Stomach (tissue), 9 donors: Measurements from ENCODE around the gene ABLIM2. TPM values are rescaled to one million over a fixed set of nuclear protein-coding genes. Genes with fewer than 3 reads are reported as not detected.

Experiments used
- DNase-seq, 2 donors: peaks; one replicate each; pipeline versions ENCODE4 v3.0.0 to v3.0.0-alpha.2; 2013 to 2019
- H3K27ac ChIP-seq, 5 donors: fragments of 200-600 bp in 4 of 5; sonication (generic) in 4 of 5; one replicate each; pipeline ENCODE4 v1.5.1; 2013 to 2019; ENCODE audit warnings: mild to moderate bottlenecking in 1 of 5, moderate library complexity in 1 of 5
- H3K27me3 ChIP-seq, 3 donors: fragments of 200-600 bp; sonication (generic); one replicate each; pipeline ENCODE4 v1.5.1; 2017 to 2019; ENCODE audit warnings: mixed run types in 1 of 3
- H3K36me3 ChIP-seq, 4 donors: fragments of 200-600 bp; sonication (generic); 1 replicate in 3 of 4; 2 replicates in 1 of 4; pipeline ENCODE4 v1.5.1; 2016 to 2019
- H3K4me1 ChIP-seq, 4 donors: fragments of 200-600 bp; sonication (generic); one replicate each; pipeline ENCODE4 v1.5.1; 2016 to 2019
- H3K4me3 ChIP-seq, 4 donors: fragments of 200-600 bp; sonication (generic) in 3 of 4; one replicate each; pipeline ENCODE4 v1.5.1; 2016 to 2019; ENCODE audit warnings: mild to moderate bottlenecking in 1 of 4
- H3K9me3 ChIP-seq, 4 donors: fragments of 200-600 bp; sonication (generic); one replicate each; pipeline ENCODE4 v1.5.1; 2016 to 2019
- CTCF ChIP-seq, 7 experiments: fragments of 450-650 bp in 4 of 7; fragments of 200-600 bp in 3 of 7; sonication (generic) in 3 of 7; IDR thresholded peaks; one replicate each; pipeline ENCODE4 v1.5.1; 2016 to 2019; ENCODE audit warnings: antibody characterized with exemption in 7 of 7, control low read depth in 2 of 7, mild to moderate bottlenecking in 1 of 7
- EP300 ChIP-seq: sonication (generic); formaldehyde crosslinking; IDR thresholded peaks from one replicate; pipeline ENCODE4 v1.6.1; 2017; ENCODE audit warnings: antibody characterized with exemption
- POLR2A ChIP-seq, 4 donors: fragments of 450-650 bp; IDR thresholded peaks; one replicate each; pipeline ENCODE4 v1.6.1; 2016; ENCODE audit warnings: antibody characterized with exemption in 4 of 4, control low read depth in 2 of 4, mild to moderate bottlenecking in 1 of 4, moderate library complexity in 1 of 4
- POLR2AphosphoS5 ChIP-seq, 3 donors: sonication (generic); formaldehyde crosslinking; IDR thresholded peaks; one replicate each; pipeline ENCODE4 v1.6.1; 2016; ENCODE audit warnings: antibody characterized with exemption in 3 of 3
- WGBS, 5 donors: extraction: QIAGEN DNeasy Blood & Tissue Kit in 3 of 5; methylation state at CpG; one replicate each; pipeline versions ENCODE4 v1.1.5 to v1.1.7; 2013 to 2018; 5-methylcytosine and 5-hydroxymethylcytosine counted together
- intact Hi-C: fragments of 100-400 bp; cut with DNase I; formaldehyde crosslinking; loops from one replicate; pipeline ENCODE4 v1.15.1; 2023; ENCODE audit warnings: low total_unique reads
- polyA plus RNA-seq, 3 donors: library from polyadenylated mRNA; stranded (reverse); fragments of 200-250 nt; gene quantifications; one replicate each; pipeline ENCODE4 v1.2.3, GENCODE V29; 2013
- total RNA-seq, 5 donors: library from RNA; depleted of rRNA; stranded (reverse); fragments of >200 nt; gene quantifications; one replicate each; pipeline versions ENCODE4 v1.1.0 to v1.2.3, GENCODE V29; 2014 to 2016
- donor health status: healthy with polysubstance abuse.
- donor health status: Bipolar disorder and iron deficiency.
- donor health status: healthy.

Gene ABLIM2
- total and polyA plus RNA-seq, 8 donors: 2.3 to 28.0 (median 5.5) TPM

- no peak overlapping the region for H3K4me3 ChIP-seq
- H3K36me3 ChIP-seq: no peaks in the 10 kb centered on the region
- 83 to 89% (median 86%) methylated on average over 22 to 26 of the region's 26 CpGs for WGBS, 5 donors
- H3K9me3 ChIP-seq: no peaks in the 10 kb centered on the region
- TF ChIP-seq EP300 (no peak), POLR2AphosphoS5 (IDR thresholded peaks at IDR 0.05) (no peak), CTCF (IDR thresholded peaks at IDR 0.05) (no peak), POLR2A (IDR thresholded peaks at IDR 0.05) (no peak)
- peak overlapping the region; percentile 3 to 78 (median 71) for H3K27ac ChIP-seq
- no peak for DNase-seq
- intact Hi-C loops: no loop called here
- H3K4me1 ChIP-seq: peaks cover 24 to 53% (median 35%) of the 10 kb centered on the region in 4 donors
- no peaks in the 10 kb centered on the region for H3K27me3 ChIP-seq
Measured at GRCh38 chr4:8189551-8190466, 31.2 kb upstream of the ABLIM2 start.

GRCh38 chr4:8188743-8189550 is 30.3 kb upstream of the ABLIM2 start:
- Histone ChIP-seq H3K27ac (peak overlapping the region; percentile 3 to 71 (median 30)), H3K4me1 (peaks cover 24 to 53% (median 36%) of the 10 kb centered on the region in 4 donors), H3K4me3 (no peak overlapping the region), H3K27me3 (no peaks in the 10 kb centered on the region), H3K36me3 (no peaks in the 10 kb centered on the region), H3K9me3 (no peaks in the 10 kb centered on the region)
- WGBS, 5 donors: 31 to 53% (median 46%) methylated on average over 22 to 29 of the region's 29 CpGs
- intact Hi-C loops: no loop called here
- DNase-seq: peak; percentile 82
- no peak for TF ChIP-seq POLR2A (IDR thresholded peaks at IDR 0.05)
- TF ChIP-seq POLR2AphosphoS5 (IDR thresholded peaks at IDR 0.05): no peak
- no peak for TF ChIP-seq CTCF (IDR thresholded peaks at IDR 0.05)
- TF ChIP-seq EP300: no peak

GRCh38 chr4:8188085-8188484 is 29.5 kb upstream of the ABLIM2 start:
- no peaks in the 10 kb centered on the region for H3K9me3 ChIP-seq
- H3K36me3 ChIP-seq: no peaks in the 10 kb centered on the region
- H3K4me3 ChIP-seq: no peak overlapping the region
- H3K27ac ChIP-seq: no peak overlapping the region
- no peaks in the 10 kb centered on the region for H3K27me3 ChIP-seq
- intact Hi-C loops: no loop called here
- 74 to 86% (median 77%) methylated on average over 12 of the region's 12 CpGs for WGBS, 5 donors
- DNase-seq: no peak
- peaks cover 30 to 57% (median 43%) of the 10 kb centered on the region in 4 donors for H3K4me1 ChIP-seq
- TF ChIP-seq POLR2AphosphoS5 (IDR thresholded peaks at IDR 0.05): no peak
- no peak for TF ChIP-seq EP300
- no peak for TF ChIP-seq CTCF (IDR thresholded peaks at IDR 0.05)
- TF ChIP-seq POLR2A (IDR thresholded peaks at IDR 0.05): no peak

GRCh38 chr4:8185930-8186329 is 27.3 kb upstream of the ABLIM2 start:
- WGBS, 5 donors: 78 to 91% (median 89%) methylated on average over 9 of the region's 9 CpGs
- no peaks in the 10 kb centered on the region for H3K9me3 ChIP-seq
- DNase-seq: no peak
- H3K36me3 ChIP-seq: no peaks in the 10 kb centered on the region
- no peak overlapping the region for H3K4me3 ChIP-seq
- TF ChIP-seq POLR2AphosphoS5 (IDR thresholded peaks at IDR 0.05): no peak
- TF ChIP-seq EP300: no peak
- no peak for TF ChIP-seq POLR2A (IDR thresholded peaks at IDR 0.05)
- no peak for TF ChIP-seq CTCF (IDR thresholded peaks at IDR 0.05)
- intact Hi-C loops: no loop called here
- peaks cover 37 to 57% (median 51%) of the 10 kb centered on the region in 4 donors for H3K4me1 ChIP-seq
- H3K27me3 ChIP-seq: no peaks in the 10 kb centered on the region
- H3K27ac ChIP-seq: no peak overlapping the region
